TTC549 (cell line): ENCODE results near the gene TCF3.

ENCODE experiments used
- FAIRE-seq: peaks from 2 replicates; lab custom pipeline; 2012; peaks lifted over from hg19 to GRCh38; lab: Jason Lieb, UNC

Gene TCF3

DNA sequence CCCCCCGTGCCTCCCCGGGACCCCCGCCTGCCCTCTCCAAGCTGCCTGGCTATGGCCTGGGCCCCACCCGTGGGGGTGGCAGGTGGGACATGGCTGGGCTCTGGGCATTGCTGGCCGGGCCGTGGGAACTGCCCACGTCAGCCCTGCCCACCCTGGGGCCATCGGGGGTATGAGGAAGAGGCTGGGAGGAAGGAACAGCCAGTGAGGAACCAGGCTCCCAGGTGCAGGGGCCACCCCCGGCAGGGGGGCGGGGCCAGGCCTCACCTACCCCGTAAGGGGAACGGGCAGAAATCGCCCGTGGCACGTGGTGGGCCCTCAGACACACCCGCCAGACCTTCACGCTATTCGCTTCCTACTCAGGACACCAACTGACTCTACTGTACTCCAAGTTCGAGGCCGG, 22.4 kb downstream of the TCF3 start:
- FAIRE-seq = no peak

DNA sequence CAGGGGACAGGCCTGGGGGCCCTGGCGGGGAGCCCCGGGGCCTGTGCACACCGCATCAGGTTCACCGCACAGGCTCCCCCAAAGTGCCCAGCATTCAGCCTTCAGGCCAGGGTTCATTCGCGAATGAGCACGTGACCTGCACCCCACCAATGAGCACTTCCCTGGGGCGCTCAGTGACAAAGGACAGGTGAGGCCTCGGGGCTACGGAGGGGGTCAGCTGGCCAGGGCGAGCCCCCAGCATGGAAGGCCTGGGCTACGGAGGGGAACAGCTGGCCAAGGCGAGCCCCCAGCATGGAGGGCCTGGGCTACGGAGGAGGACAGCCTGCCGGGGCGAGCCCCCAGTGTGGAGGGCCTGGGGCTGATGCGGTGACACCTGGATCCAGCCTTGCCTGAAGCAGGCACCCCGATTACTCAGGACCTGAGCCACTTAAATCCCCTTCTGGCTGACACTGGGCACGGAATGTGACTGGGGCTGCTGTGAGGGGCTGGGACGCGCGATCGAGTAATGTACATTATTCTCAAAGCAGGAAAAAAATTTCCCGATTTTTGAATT, 23.1 kb downstream of the TCF3 start:
- no peak for FAIRE-seq

GRCh38 chr19:1627194-1627593, 25.2 kb downstream of the TCF3 start:
- FAIRE-seq = no peak

DNA sequence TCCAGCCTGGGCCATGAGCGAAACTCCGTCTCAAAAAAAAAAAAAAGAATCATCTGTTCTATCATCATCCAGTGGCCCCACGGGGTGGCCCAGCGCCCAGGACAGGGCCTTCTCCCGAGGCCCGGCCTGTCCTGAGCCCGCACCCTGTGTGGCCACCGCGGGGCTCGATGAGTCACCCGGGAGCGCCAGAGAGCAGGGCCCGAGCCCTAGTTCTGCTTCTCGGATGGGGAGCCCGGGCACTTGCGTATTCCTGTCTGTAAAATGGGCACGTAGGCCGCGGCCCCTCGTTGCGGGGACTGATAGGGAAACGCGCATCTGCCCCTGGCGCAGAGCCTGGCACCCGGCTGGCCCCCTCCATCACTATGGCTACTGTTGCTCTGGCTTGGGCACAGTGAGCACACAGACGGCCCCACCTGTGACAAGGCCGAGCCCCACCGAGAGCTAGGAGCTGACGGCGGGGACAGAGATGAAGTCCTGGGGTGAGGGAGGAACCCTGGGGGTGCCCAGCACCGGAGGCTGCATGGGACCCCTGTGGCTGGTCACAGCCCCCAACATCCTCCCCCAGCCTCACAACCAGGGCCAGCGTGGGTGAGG, 25.9 kb downstream of the TCF3 start:
- FAIRE-seq = no peak

DNA sequence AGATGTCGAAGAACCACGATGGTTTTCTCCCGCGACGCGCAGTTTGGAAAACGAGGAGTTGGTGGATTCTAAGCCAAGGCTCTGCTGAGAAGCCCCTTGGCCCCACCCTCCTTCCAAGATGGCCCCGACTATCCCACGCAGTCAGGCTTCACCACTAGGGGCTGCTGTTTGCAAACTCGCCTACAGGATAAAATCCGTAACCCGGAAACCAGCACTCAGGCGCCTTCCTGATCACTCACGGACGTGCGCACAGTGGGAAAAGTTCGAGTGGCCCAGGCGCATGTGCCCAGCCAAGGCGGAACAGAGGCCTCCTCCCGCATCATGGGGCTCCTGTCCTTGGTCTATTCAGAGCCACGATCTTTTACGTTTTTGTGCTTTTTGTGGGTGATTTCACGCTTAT, 28.0 kb downstream of the TCF3 start:
- no peak for FAIRE-seq

GRCh38 chr19:1622541-1622940, 29.9 kb downstream of the TCF3 start:
- no peak for FAIRE-seq

DNA sequence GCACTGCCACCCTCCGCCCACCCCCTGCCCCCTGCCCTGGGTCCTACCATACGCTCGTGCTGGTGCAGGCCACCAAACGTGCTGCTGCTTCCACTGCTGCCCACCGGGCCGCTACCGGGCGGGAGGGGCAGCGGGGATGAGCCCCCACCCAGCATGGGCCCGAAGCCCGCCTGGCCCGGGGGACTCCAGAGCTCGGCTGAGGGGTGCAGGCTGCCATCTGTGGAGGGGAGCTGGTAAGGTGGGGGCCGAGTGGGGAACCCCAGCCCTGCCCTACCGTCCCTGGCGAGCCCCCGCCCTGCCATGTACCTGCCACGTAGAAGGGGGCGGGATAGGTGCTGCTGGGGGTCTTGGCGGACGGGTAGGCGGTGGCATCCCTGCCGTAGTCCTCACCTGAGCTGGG, 30.4 kb downstream of the TCF3 start:
- no peak for FAIRE-seq

GRCh38 chr19:1621574-1621973, 30.8 kb downstream of the TCF3 start:
- no peak for FAIRE-seq

- FAIRE-seq = no peak
These were observed 31.4 kb downstream of the TCF3 start for GRCh38 chr19:1621021-1621420.

- FAIRE-seq = no peak
These were observed 31.9 kb downstream of the TCF3 start for GRCh38 chr19:1620502-1620901.

DNA sequence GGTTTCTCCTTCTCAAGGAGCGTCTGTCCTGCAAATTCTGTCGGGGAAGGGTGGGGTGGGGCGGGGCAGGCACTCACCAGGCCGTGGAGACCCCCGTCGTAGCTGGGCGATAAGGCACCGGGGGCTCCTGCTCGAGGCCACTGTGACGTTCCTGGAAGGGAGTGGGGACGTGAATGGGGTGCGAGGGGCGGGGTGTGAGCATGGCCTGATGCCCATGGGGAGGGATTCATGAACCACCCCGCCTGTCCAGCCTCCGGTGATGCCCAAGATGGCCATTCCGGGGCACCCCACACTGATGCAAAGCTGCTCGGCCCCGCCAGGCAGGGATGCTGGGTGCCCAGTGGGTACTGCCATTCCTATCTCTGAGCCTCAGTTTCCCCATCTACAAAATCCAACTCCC, 32.7 kb downstream of the TCF3 start:
- FAIRE-seq = no peak

- FAIRE-seq = no peak
These were observed 33.3 kb downstream of the TCF3 start for GRCh38 chr19:1619094-1619439.

GRCh38 chr19:1618157-1619093, 34.0 kb downstream of the TCF3 start:
- FAIRE-seq = no peak

GRCh38 chr19:1616875-1617274, 35.5 kb downstream of the TCF3 start:
- FAIRE-seq = no peak

DNA sequence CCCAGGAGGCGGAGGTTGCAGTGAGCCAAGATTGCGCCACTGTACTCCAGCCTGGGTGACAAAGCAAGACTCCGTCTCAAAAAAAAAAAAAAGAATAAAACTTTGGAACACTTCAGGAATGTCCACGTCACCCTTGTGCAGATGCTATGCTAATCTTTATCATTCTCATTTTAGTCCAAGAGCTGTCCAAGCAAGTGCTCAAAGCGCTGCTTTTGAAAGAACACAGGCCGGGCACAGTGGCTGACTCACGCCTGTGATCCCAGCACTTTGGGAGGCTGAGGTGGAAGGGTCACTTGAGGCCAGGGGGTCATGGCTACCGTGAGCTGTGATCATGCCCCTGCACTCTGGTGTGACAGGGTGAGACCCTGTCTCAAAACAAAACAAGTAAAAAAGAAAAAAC, 36.0 kb downstream of the TCF3 start:
- no peak for FAIRE-seq

DNA sequence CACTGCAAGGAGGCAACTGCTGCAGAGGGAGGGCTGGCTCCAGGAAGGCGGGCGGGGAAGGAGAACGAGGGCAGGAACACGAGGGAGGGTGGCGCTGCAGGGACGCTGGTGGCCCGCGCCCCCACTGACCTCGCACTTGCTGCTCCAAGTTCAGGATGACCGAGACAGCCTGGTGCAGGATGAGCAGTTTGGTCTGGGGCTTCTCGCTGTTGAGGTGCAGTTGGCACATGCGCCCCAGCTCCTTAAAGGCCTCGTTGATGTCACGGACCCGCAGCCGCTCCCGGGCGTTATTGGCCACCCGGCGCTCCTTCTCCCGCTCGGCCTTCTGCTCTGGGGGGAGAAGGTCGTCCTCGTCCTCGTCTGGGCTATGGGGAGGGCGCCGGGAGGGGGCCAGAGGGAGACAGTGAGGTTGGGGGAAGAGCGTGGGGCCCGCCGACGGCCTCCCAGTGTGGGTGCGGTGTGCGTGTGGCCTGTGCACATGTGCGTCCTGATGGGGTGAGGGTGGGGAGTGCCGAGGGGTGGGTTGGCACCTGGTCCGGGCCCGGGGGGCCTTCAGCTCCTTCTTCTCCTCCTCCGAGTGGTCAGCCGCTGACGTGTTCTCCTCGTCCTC, 37.2 kb downstream of the TCF3 start:
- no peak for FAIRE-seq

DNA sequence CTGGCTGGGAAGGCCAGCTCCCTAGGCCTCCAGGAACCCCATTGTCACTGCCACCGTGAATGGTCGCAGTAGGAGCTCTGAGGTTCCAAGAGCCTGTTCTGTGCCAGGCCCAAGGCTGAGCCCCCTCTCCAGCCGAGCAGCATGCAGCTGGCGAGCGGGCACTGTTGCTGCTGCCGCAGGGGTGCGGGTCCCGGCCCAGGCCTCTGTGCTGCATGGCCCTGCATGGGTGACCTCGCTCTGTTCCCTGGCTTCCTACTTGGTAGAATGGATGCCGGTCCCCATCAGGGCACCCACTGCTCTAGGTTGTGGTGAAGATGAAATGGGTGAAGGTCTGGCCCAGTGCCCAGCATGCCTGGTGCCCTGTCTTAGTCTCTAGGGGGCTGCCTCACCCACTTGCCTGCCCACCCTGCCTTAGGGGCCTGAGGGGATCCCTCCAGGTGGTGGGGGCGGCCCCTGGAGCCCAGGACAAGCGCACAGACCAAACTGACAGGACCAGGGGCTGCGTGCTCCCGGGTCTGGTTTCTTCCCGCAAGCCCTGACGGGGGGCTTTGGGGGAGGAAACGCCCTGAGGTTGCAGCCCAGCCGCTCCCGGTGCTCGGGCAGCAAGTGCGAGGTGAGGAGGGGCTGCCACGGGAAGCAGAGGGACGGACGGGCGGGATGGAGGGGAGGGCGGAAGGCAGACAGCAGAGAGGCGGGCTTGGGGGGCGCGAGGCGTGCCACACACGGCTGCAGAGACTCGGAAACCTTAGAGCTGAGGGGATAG, 38.4 kb downstream of the TCF3 start:
- no peak for FAIRE-seq

GRCh38 chr19:1613146-1613545, 39.3 kb downstream of the TCF3 start:
- no peak for FAIRE-seq

DNA sequence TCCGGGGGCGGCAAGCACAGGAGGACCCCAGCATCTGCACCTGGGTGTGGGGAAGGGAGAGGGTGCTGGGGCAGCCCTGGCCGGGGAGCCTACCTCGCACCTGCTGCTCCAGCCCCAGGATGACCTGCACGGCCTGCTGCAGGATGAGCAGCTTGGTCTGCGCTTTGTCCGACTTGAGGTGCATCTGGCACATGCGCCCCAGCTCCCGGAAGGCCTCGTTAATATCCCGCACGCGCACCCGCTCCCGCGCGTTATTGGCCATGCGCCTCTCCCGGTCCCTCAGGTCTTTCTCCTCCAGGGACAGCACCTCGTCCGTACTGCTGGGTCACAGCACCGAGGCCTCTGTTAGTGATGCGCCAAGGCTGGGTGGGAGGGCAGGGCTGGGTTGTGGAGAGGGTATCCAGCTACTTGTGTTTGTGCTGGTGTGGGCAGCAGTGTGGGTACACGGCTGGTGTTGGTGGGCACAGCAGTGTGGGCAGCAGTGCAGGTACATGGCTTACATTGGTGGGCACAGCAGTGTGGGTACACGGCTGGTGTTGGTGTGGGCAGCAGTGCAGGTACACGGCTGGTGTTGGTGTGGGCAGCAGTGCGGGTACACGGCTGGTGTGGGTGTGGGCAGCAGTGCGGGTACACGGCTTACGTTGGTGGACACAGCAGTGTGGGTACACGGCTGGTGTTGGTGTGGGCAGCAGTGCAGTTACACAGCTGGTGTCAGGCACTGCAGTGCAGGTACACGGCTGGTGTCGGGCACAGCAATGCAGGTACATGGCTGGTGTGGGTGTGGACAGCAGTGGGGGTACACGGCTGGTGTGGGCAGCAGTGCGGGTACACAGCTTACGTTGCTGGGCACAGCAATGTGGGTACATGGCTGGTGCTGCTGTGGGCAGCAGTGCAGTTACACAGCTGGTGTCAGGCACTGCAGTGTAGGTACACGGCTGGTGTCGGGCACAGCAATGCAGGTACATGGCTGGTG, 40.0 kb downstream of the TCF3 start:
- FAIRE-seq = no peak

DNA sequence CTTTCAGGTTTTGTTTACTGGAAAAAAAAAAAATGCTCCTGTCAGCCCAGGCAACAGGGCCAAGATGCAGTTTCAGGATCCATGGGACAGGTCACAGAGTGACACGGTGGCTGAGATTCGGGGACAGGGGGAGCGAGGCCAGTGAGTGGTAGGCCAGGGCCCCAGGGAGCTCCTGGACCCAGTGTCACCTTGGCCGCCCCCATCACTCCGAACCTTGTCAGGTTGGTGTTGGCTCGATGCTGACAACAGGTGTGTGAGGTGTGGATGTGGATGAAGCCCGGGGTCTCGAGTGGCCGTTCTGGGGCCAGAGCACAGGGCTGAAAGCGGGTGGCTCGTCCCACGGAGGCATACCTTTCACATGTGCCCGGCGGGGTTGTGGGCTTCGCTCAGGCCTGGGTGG, 41.1 kb downstream of the TCF3 start:
- FAIRE-seq = no peak

GRCh38 chr19:1610579-1610978, 41.8 kb downstream of the TCF3 start:
- FAIRE-seq = no peak
